HepG2 (cell line): ENCODE measurements around the gene HSP90AB1.

ENCODE experiments used
- HMGA1 ChIP-seq: sonication (generic); formaldehyde crosslinking; conservative IDR thresholded peaks from 2 replicates; pipeline ENCODE4 v1.4.0; 2020; ENCODE audit warnings: missing genetic modification reagents
- MIXL1 ChIP-seq: IDR thresholded peaks from 2 replicates; pipeline ENCODE4 v1.6.1; 2016

- TF ChIP-seq MIXL1 (CRISPR knock-in tag) (no peak), HMGA1 (CRISPR knock-in tag) (no peak)
Measured at GRCh38 chr6:44211284-44211683, 35.6 kb upstream of the HSP90AB1 start.
